K562 (cell line): Measurements from ENCODE around the gene KIAA0513. TPM values are rescaled to one million over a fixed set of nuclear protein-coding genes. Genes with fewer than 3 reads are reported as not detected.

Experiments used
- ATAC-seq: fragments of 200-7000 bp; cut with Tn5 transposase; 3 replicates; pipeline ENCODE4 v1.9.1; 2020; ENCODE audit warnings: moderate library complexity
- BruUV-seq: library from RNA; stranded (reverse); fragments of 400-500 nt; replicated peaks from 2 replicates; lab custom pipeline; 2021; lab: Mats Ljungman, UMichigan
- CTCF ChIA-PET: fragments of 300-600 bp; formaldehyde crosslinking; extraction: SDS; loops from one replicate; lab custom pipeline; 2021; ENCODE audit warnings: low intra/inter-chr PET ratio; lab: Yijun Ruan, JAX
- POLR2A ChIA-PET: fragments of 300-600, 350-650 bp; sonication (Branson Sonifier 250); formaldehyde crosslinking; extraction: SDS; loops from one replicate; lab custom pipeline; 2021; ENCODE audit warnings: antibody characterized with exemption, inconsistent platforms; lab: Yijun Ruan, JAX
- DNase-seq, 4 experiments: peaks; one replicate each; pipeline versions ENCODE4 v3.0.0 to v3.0.0-alpha.2; 2011 to 2018; ENCODE audit warnings: low spot score in 3 of 4, mixed read lengths in 3 of 4; ENCODE audit errors: extremely low read depth in 1 of 4
- FAIRE-seq: peaks from 2 replicates; lab custom pipeline; 2011; peaks lifted over from hg19 to GRCh38; lab: Jason Lieb, UNC
- H2AFZ ChIP-seq: 2 replicates; pipeline ENCODE4 v1.6.0; 2011; ENCODE audit warnings: low read depth, low read length, control low read depth, inconsistent platforms
- H3K27ac ChIP-seq: fragments of 200-600 bp; 3 replicates; pipeline ENCODE4 v1.8.0; 2011; ENCODE audit warnings: low read depth, mild to moderate bottlenecking, control low read depth, inconsistent platforms, low read length, moderate library complexity, mixed read lengths; ENCODE audit errors: extremely low read depth
- H3K27me3 ChIP-seq, 2 experiments: fragments of 300-600 bp in 1 of 2; 2 replicates in 1 of 2; 3 replicates in 1 of 2; pipeline versions ENCODE4 v1.6.0 to v1.8.0; 2011; ENCODE audit warnings: inconsistent platforms in 2 of 2, low read length in 2 of 2, mild to moderate bottlenecking in 1 of 2, mixed read lengths in 1 of 2, moderate library complexity in 1 of 2; ENCODE audit not compliant: control insufficient read depth in 2 of 2, insufficient read depth in 2 of 2
- H3K36me3 ChIP-seq: fragments of 300-600 bp; 3 replicates; pipeline ENCODE4 v1.8.0; 2011; ENCODE audit warnings: mild to moderate bottlenecking, low read length, inconsistent platforms; ENCODE audit not compliant: control insufficient read depth, insufficient read depth
- H3K4me1 ChIP-seq, 2 experiments: fragments of 200-600 bp in 1 of 2; replicated peaks in 1 of 2; 2 replicates in 1 of 2; 3 replicates in 1 of 2; pipeline versions ENCODE4 v1.5.1 to v1.8.0; 2011; ENCODE audit warnings: inconsistent platforms in 2 of 2, low read length in 2 of 2, mild to moderate bottlenecking in 1 of 2, mixed read lengths in 1 of 2, moderate library complexity in 1 of 2; ENCODE audit not compliant: control insufficient read depth in 2 of 2, insufficient read depth in 2 of 2
- H3K4me2 ChIP-seq: 2 replicates; pipeline ENCODE4 v1.6.1; 2011; ENCODE audit warnings: low read length, control low read depth, inconsistent platforms, mixed read lengths; ENCODE audit not compliant: insufficient read depth
- H3K4me3 ChIP-seq: fragments of 200-600 bp; sonication (generic), shearing (Covaris generic); 2 replicates; pipeline ENCODE4 v1.5.1; 2016; ENCODE audit warnings: control low read depth, inconsistent platforms
- H3K79me2 ChIP-seq: fragments of 200-600 bp; 3 replicates; pipeline ENCODE4 v1.8.0; 2011; ENCODE audit warnings: low read length, inconsistent platforms; ENCODE audit not compliant: control insufficient read depth, insufficient read depth
- H3K9ac ChIP-seq, 2 experiments: 2 replicates each; pipeline versions ENCODE4 v1.6.0 to v1.6.1; 2011; ENCODE audit warnings: low read depth in 2 of 2, low read length in 2 of 2, control low read depth in 1 of 2, inconsistent platforms in 1 of 2, mild to moderate bottlenecking in 1 of 2, mixed read lengths in 1 of 2; ENCODE audit not compliant: insufficient read depth in 1 of 2
- H3K9me1 ChIP-seq: one replicate; pipeline ENCODE4 v1.6.0; 2011; ENCODE audit warnings: inconsistent platforms, mild to moderate bottlenecking, low read length, moderate library complexity; ENCODE audit not compliant: control insufficient read depth, insufficient read depth
- H3K9me3 ChIP-seq: replicated peaks from 2 replicates; pipeline ENCODE4 v1.5.1; 2011; ENCODE audit warnings: low read depth, low read length, inconsistent platforms; ENCODE audit not compliant: control insufficient read depth, insufficient read depth
- H4K20me1 ChIP-seq: replicated peaks from 2 replicates; pipeline ENCODE4 v1.6.1; 2011; ENCODE audit warnings: low read length, inconsistent platforms, mixed read lengths; ENCODE audit not compliant: control insufficient read depth, insufficient read depth
- ATF3 ChIP-seq, 2 experiments: fragments of 450-650 bp in 1 of 2; sonication (generic) in 1 of 2; formaldehyde crosslinking in 1 of 2; IDR thresholded peaks in 1 of 2; conservative IDR thresholded peaks in 1 of 2; 2 replicates each; pipeline versions ENCODE4 v1.6.1 to v1.8.1; 2016 to 2023; ENCODE audit warnings: mild to moderate bottlenecking in 2 of 2, moderate library complexity in 2 of 2, inconsistent platforms in 1 of 2, missing genetic modification reagents in 1 of 2
- POLR2B ChIP-seq: fragments of 450-650 bp; IDR thresholded peaks from 2 replicates; pipeline ENCODE4 v1.6.1; 2018; ENCODE audit warnings: low read depth; ENCODE audit not compliant: partially characterized antibody
- SP1 ChIP-seq: sonication (generic); formaldehyde crosslinking; IDR thresholded peaks from 2 replicates; pipeline ENCODE4 v1.8.1; 2022; ENCODE audit warnings: mild to moderate bottlenecking, missing genetic modification reagents
- ZBED1 ChIP-seq: IDR thresholded peaks from 2 replicates; pipeline ENCODE4 v1.6.1; 2014
- ZNF316 ChIP-seq: fragments of 450-650 bp; IDR thresholded peaks from 2 replicates; pipeline ENCODE4 v1.6.1; 2016
- ZNF384 ChIP-seq: IDR thresholded peaks from 2 replicates; pipeline ENCODE4 v1.6.1; 2012; ENCODE audit warnings: low read depth, low read length, improper control_type of control experiment
- WGBS: fragments of 100-300 bp; shearing (Covaris generic); methylation state at CpG from one replicate; pipeline ENCODE4 v1.1.6; 2016; ENCODE audit warnings: low coverage, mixed read lengths; ENCODE audit not compliant: insufficient coverage; ENCODE audit errors: missing lambda C conversion rate; 5-methylcytosine and 5-hydroxymethylcytosine counted together
- in situ Hi-C: fragments of 300-500 bp; cut with MboI; formaldehyde crosslinking; loops from 4 replicates; pipeline ENCODE4 v1.15.0; 2018; ENCODE audit warnings: inconsistent platforms, mixed read lengths
- intact Hi-C: fragments of 100-400 bp; cut with micrococcal nuclease; formaldehyde crosslinking; loops from 2 replicates; pipeline ENCODE4 v1.14.2; 2022
- polyA plus RNA-seq, 8 experiments: library from polyadenylated mRNA; depleted of rRNA in 4 of 8; stranded (reverse) in 5 of 8; unstranded in 3 of 8; fragments of >200 nt; fragmentation: Nextera tagmentation in 2 of 8; fragmentation: Illumina TruSeq in 1 of 8; extraction: Ambion mirVana in 2 of 8; extraction: Trizol in 1 of 8; gene quantifications; 2 replicates each; pipeline versions ENCODE4 v1.2.1 to v1.2.3, GENCODE V29; 2011 to 2014; ENCODE audit warnings: inconsistent platforms in 1 of 8, missing spikeins in 1 of 8
- total RNA-seq, 7 experiments: library from RNA; depleted of rRNA in 6 of 7; stranded (reverse); fragments of >200 nt in 6 of 7; fragmentation: Illumina TruSeq in 2 of 7; extraction: Trizol in 2 of 7; gene quantifications; 2 replicates each; pipeline versions ENCODE4 v1.2.1 to v1.2.3, GENCODE V29; 2011 to 2021; ENCODE audit warnings: low replicate concordance in 1 of 7

Gene KIAA0513
- total and polyA plus RNA-seq, 9 of the 15 experiments (the other 6 are each of a cell fraction or from before 2014, with no cell fraction given), result 0.18 to 13.7 (median 10.2) TPM

GRCh38 chr16:84985079-84986065 lies 42.2 kb upstream of the KIAA0513 start:
- Histone ChIP-seq H4K20me1 (peaks cover 9% of the 10 kb centered on the region; the same call in 1 of the 2 replicates), H3K36me3 (peaks cover 85% of the 10 kb centered on the region), H3K27me3 (no peaks in the 10 kb centered on the region), H3K9me3 (no peaks in the 10 kb centered on the region), H3K4me3 (no peak overlapping the region), H3K9me1 (peaks cover 12% of the 10 kb centered on the region), H3K4me2 (no peak overlapping the region), H3K79me2 (no peaks in the 10 kb centered on the region; the same call in 2 of the 3 replicates), H3K9ac (0 out of 4 replicates have a peak overlapping the region, but pooled peaks of 1 of the 2 experiments have one; percentile 54), H2AFZ (no peak overlapping the region), H3K27ac (no peak overlapping the region), H3K4me1 (peaks cover 17 to 31% of the 10 kb centered on the region in 2 experiments)
- no peak for ATAC-seq
- 0 out of 2 replicates have a peak, but pooled peaks have one; percentile 13 for TF ChIP-seq ZNF384
- no peak for TF ChIP-seq SP1 (CRISPR knock-in tag)
- TF ChIP-seq ZBED1, result no peak
- TF ChIP-seq ZNF316, result 0 out of 2 replicates have a peak, but pooled peaks have one; percentile 14
- 0 out of 2 replicates have a peak, but pooled peaks have one; percentile 30 for TF ChIP-seq ATF3 (IDR thresholded peaks at IDR 0.05)
- TF ChIP-seq ATF3 (CRISPR knock-in tag; conservative IDR thresholded peaks at IDR 0.05), result no peak
- no peak for TF ChIP-seq POLR2B
- no TSS peak for BruUV-seq
- POLR2A ChIA-PET, result interaction anchor here (0.6 to 1.0 kb wide), 2 partner anchors 9 to 124 kb away, joined by 3 read pairs; no protein-coding TSS in a partner anchor
- CTCF ChIA-PET, result no interaction called here
- DNase-seq, result peak in 2 of 4 experiments; percentile 41 to 43
- no peak for FAIRE-seq
- intact Hi-C loops, result no loop called here
- in situ Hi-C loops, result no loop called here
- 71% methylated on average over 15 of the region's 15 CpGs for WGBS
